HepG2 (cell line): ENCODE data around the gene CCDC97. TPM values are rescaled to one million over a fixed set of nuclear protein-coding genes. Genes with fewer than 3 reads are reported as not detected.

Experiments
- ATF6 ChIP-seq: sonication (generic); formaldehyde crosslinking; conservative IDR thresholded peaks from 2 replicates; pipeline ENCODE4 v1.4.0; 2020; ENCODE audit warnings: missing genetic modification reagents
- BCL6 ChIP-seq: IDR thresholded peaks from 2 replicates; pipeline ENCODE4 v1.6.1; 2016; ENCODE audit warnings: missing genetic modification reagents, missing compliant biosample characterization
- CHCHD3 ChIP-seq: sonication (generic); formaldehyde crosslinking; IDR thresholded peaks from 2 replicates; pipeline ENCODE4 v1.8.0; 2022; ENCODE audit warnings: mild to moderate bottlenecking, missing genetic modification reagents, moderate library complexity
- ETS1 ChIP-seq: sonication (generic); formaldehyde crosslinking; IDR thresholded peaks from 2 replicates; pipeline ENCODE4 v1.4.0; 2020; ENCODE audit warnings: missing genetic modification reagents
- EZH2 ChIP-seq: conservative IDR thresholded peaks from 2 replicates; pipeline ENCODE4 v1.6.1; 2012; ENCODE audit warnings: mild to moderate bottlenecking, low read depth, low read length, moderate library complexity
- HCFC1 ChIP-seq: fragments of 150-350 bp; IDR thresholded peaks from 2 replicates; pipeline ENCODE4 v1.6.1; 2014; ENCODE audit warnings: low read depth, low read length
- MTERF4 ChIP-seq: sonication (generic); formaldehyde crosslinking; IDR thresholded peaks from 2 replicates; pipeline ENCODE4 v1.8.0; 2023; ENCODE audit warnings: mild to moderate bottlenecking, missing genetic modification reagents
- MTF1 ChIP-seq: sonication (generic); formaldehyde crosslinking; IDR thresholded peaks from 2 replicates; pipeline ENCODE4 v1.5.0; 2020; ENCODE audit warnings: missing genetic modification reagents
- REL ChIP-seq: sonication (generic); formaldehyde crosslinking; conservative IDR thresholded peaks from 2 replicates; pipeline ENCODE4 v1.8.0; 2022; ENCODE audit warnings: mild to moderate bottlenecking, missing genetic modification reagents, moderate library complexity
- RFXAP ChIP-seq: sonication (generic); formaldehyde crosslinking; IDR thresholded peaks from 2 replicates; pipeline ENCODE4 v1.4.0; 2020; ENCODE audit warnings: missing genetic modification reagents, borderline replicate concordance
- RNF219 ChIP-seq: sonication (generic); formaldehyde crosslinking; IDR thresholded peaks from 2 replicates; pipeline ENCODE4 v1.5.0; 2020; ENCODE audit warnings: mild to moderate bottlenecking, missing genetic modification reagents
- TAF15 ChIP-seq: fragments of 200-400 bp; formaldehyde crosslinking; IDR thresholded peaks from one replicate; pipeline ENCODE4 v1.6.1; 2018; ENCODE audit warnings: mild to moderate bottlenecking, low read depth, low read length; ENCODE audit not compliant: poor library complexity, severe bottlenecking
- TBL1XR1 ChIP-seq: fragments of 150-350 bp; IDR thresholded peaks from 2 replicates; pipeline ENCODE4 v1.6.1; 2014; ENCODE audit warnings: borderline replicate concordance, low read length; ENCODE audit not compliant: partially characterized antibody
- ZBTB3 ChIP-seq: sonication (generic); formaldehyde crosslinking; IDR thresholded peaks from 2 replicates; pipeline ENCODE4 v1.4.0; 2020; ENCODE audit warnings: low read depth, mild to moderate bottlenecking, moderate library complexity, missing genetic modification reagents, borderline replicate concordance
- ZFP36L2 ChIP-seq: sonication (generic); formaldehyde crosslinking; IDR thresholded peaks from 2 replicates; pipeline ENCODE4 v1.4.0; 2020; ENCODE audit warnings: missing genetic modification reagents
- ZNF276 ChIP-seq: sonication (generic); formaldehyde crosslinking; IDR thresholded peaks from 2 replicates; pipeline ENCODE4 v1.4.0; 2020; ENCODE audit warnings: mild to moderate bottlenecking, low read depth, missing genetic modification reagents
- ZNF441 ChIP-seq: sonication (generic); formaldehyde crosslinking; IDR thresholded peaks from 2 replicates; pipeline ENCODE4 v1.7.0; 2021; ENCODE audit warnings: missing genetic modification reagents, borderline replicate concordance
- ZNF530 ChIP-seq: sonication (generic); formaldehyde crosslinking; IDR thresholded peaks from 2 replicates; pipeline ENCODE4 v1.5.0; 2020; ENCODE audit warnings: low read depth, mild to moderate bottlenecking, missing genetic modification reagents
- ZNF740 ChIP-seq: sonication (generic); formaldehyde crosslinking; IDR thresholded peaks from 2 replicates; pipeline ENCODE4 v1.4.0; 2020; ENCODE audit warnings: missing genetic modification reagents
- ZNF768 ChIP-seq: sonication (generic); formaldehyde crosslinking; IDR thresholded peaks from 2 replicates; pipeline ENCODE4 v1.4.0; 2020; ENCODE audit warnings: missing genetic modification reagents
- ZNF792 ChIP-seq: IDR thresholded peaks from 2 replicates; pipeline ENCODE4 v1.6.1; 2016
- polyA plus RNA-seq, 8 experiments: library from polyadenylated mRNA; depleted of rRNA in 3 of 8; stranded (reverse) in 7 of 8; unstranded in 1 of 8; fragments of >200 nt; fragmentation: Illumina TruSeq in 4 of 8; extraction: Trizol in 4 of 8; gene quantifications; 2 replicates each; pipeline versions ENCODE4 v1.2.1 to v1.2.3, GENCODE V29; 2011 to 2016; ENCODE audit warnings: low read depth in 4 of 8, missing spikeins in 1 of 8, mixed read lengths in 1 of 8; ENCODE audit not compliant: insufficient read depth in 1 of 8
- total RNA-seq, 5 experiments: library from RNA; depleted of rRNA; stranded (reverse); fragments of >200 nt; fragmentation: Illumina TruSeq; extraction: Trizol; gene quantifications; 2 replicates each; pipeline ENCODE4 v1.2.3, GENCODE V29; 2016; ENCODE audit warnings: low read depth in 1 of 5

The CCDC97 gene
- total and polyA plus RNA-seq, 2 of the 13 experiments (the other 11 are each of a cell fraction or from before 2014, with no cell fraction given), result 6.2 to 7.3 TPM

GRCh38 chr19:41324921-41325639 lies 15.1 kb downstream of the CCDC97 start (continued):
- TF ChIP-seq MTF1 (CRISPR knock-in tag) (no peak), CHCHD3 (CRISPR knock-in tag) (no peak), RNF219 (no peak), ZNF441 (no peak), ZFP36L2 (CRISPR knock-in tag) (no peak), ZBTB3 (CRISPR knock-in tag) (no peak), ZNF740 (CRISPR knock-in tag) (no peak), TBL1XR1 (no peak), MTERF4 (CRISPR knock-in tag) (no peak), BCL6 (CRISPR knock-in tag) (no peak), RFXAP (no peak), ATF6 (CRISPR knock-in tag) (no peak), ZNF792 (CRISPR knock-in tag) (no peak; the same call in 1 of the 2 replicates), HCFC1 (no peak), ZNF530 (CRISPR knock-in tag) (no peak), REL (CRISPR knock-in tag) (no peak), ETS1 (CRISPR knock-in tag) (no peak), EZH2 (no peak), TAF15 (no peak), ZNF276 (CRISPR knock-in tag) (no peak), ZNF768 (no peak; the same call in 1 of the 2 replicates)
